GM19035 (cell line): ENCODE measurements around the gene MANEA.
"Not testable (repeated sequence)": the region's sequence is repeated elsewhere in the genome, so short reads cannot be mapped to it uniquely, and the experiment has no call there.

ENCODE experiments used
- ATAC-seq: cut with Tn5 transposase; IDR thresholded peaks from one replicate; pipeline ENCODE4 v1.9.1; 2021; ENCODE audit not compliant: unreplicated experiment

Gene MANEA

GRCh38 chr6:95584226-95584625, 6.9 kb downstream of the MANEA start:
- not testable (repeated sequence) for ATAC-seq

- no peak for ATAC-seq
Measured at GRCh38 chr6:95587989-95588388, 10.7 kb downstream of the MANEA start.

GRCh38 chr6:95589067-95589466, 11.7 kb downstream of the MANEA start:
- ATAC-seq, result no peak

- no peak for ATAC-seq
Measured at GRCh38 chr6:95589826-95590570, 12.7 kb downstream of the MANEA start.

- no peak for ATAC-seq
Measured at GRCh38 chr6:95593025-95593424, 15.7 kb downstream of the MANEA start.

GRCh38 chr6:95596021-95596420, 18.7 kb downstream of the MANEA start:
- ATAC-seq, result no peak

- ATAC-seq, result no peak
Measured at GRCh38 chr6:95599706-95600105, 22.4 kb downstream of the MANEA start.

GRCh38 chr6:95601133-95601532, 23.8 kb downstream of the MANEA start:
- ATAC-seq, result no peak

- no peak for ATAC-seq
Measured at GRCh38 chr6:95614094-95614493, 36.8 kb downstream of the MANEA start.

GRCh38 chr6:95629551-95629950, 52.2 kb downstream of the MANEA start:
- ATAC-seq, result no peak

- no peak for ATAC-seq
Measured at GRCh38 chr6:95636552-95637431, 59.5 kb downstream of the MANEA start.

- no peak for ATAC-seq
Measured at GRCh38 chr6:95648636-95649035, 71.3 kb downstream of the MANEA start.

- no peak for ATAC-seq
Measured at GRCh38 chr6:95649451-95649850, 72.1 kb downstream of the MANEA start.

GRCh38 chr6:95654176-95654575, 76.8 kb downstream of the MANEA start:
- ATAC-seq, result no peak

- ATAC-seq, result no peak
Measured at GRCh38 chr6:95658886-95659285, 81.6 kb downstream of the MANEA start.
